ENCODE data around the gene TRIM43B.
"Not testable (repeated sequence)": the region's sequence is repeated elsewhere in the genome, so short reads cannot be mapped to it uniquely, and the experiment has no call there.

The TRIM43B gene

GRCh38 chr2:95433373-95433772 lies 51.2 kb downstream of the TRIM43B start:
- not testable (repeated sequence) for DNase-seq

- not testable (repeated sequence) for DNase-seq
These were observed 54.6 kb downstream of the TRIM43B start for GRCh38 chr2:95429748-95430467.

GRCh38 chr2:95427196-95427867 lies 57.2 kb downstream of the TRIM43B start:
- DNase-seq = not testable (repeated sequence)
